Measurements from ENCODE around the gene MYH8.

DNA sequence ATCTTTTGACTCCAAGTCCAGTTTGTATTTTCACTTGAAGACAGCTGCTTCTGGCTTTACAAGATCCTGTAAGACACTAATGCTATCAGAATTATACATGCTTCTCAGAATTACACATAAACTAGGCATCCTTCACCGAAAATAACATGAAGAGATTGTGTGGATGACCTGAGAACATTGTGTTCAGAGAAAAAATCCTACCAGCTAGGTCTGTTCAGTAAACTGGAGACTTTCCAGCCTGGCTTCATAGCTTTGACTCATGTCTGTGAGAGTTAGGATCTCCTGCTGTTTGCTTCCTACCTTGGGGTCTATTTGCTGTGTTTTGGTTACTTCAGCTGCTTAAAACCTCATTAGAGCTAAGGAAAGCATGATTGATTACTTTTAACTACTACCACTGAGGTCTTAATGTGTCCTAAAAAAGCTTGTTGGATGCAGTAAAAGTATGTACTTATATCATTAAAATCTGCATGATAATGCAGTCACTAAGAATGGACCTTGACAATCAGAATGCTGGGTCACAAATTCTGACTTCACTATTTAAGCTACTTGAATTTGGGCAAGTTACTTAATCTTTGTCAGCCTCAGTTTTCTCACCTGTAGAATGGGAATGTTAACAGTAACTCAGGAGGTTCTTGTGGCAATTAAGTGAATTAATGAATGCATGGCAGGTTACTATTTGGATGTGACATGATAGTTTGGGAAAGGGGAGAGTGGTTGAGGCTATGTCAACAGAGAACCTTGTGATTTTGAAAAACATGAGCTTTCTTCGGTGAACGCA lies 40.9 kb downstream of the MYH8 start:
- TF ChIP-seq, protein P1, sequence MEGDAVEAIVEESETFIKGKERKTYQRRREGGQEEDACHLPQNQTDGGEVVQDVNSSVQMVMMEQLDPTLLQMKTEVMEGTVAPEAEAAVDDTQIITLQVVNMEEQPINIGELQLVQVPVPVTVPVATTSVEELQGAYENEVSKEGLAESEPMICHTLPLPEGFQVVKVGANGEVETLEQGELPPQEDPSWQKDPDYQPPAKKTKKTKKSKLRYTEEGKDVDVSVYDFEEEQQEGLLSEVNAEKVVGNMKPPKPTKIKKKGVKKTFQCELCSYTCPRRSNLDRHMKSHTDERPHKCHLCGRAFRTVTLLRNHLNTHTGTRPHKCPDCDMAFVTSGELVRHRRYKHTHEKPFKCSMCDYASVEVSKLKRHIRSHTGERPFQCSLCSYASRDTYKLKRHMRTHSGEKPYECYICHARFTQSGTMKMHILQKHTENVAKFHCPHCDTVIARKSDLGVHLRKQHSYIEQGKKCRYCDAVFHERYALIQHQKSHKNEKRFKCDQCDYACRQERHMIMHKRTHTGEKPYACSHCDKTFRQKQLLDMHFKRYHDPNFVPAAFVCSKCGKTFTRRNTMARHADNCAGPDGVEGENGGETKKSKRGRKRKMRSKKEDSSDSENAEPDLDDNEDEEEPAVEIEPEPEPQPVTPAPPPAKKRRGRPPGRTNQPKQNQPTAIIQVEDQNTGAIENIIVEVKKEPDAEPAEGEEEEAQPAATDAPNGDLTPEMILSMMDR (IDR thresholded peaks at IDR 0.05 in 8 of 11, conservative IDR thresholded peaks at IDR 0.05 in 3 of 11): no peak
- TF ChIP-seq POLR2AphosphoS5 (IDR thresholded peaks at IDR 0.05): no peak
- TF ChIP-seq POLR2A (IDR thresholded peaks at IDR 0.05): no peak

All from spleen (tissue), 7 donors.